GM18868 (cell line): Measurements from ENCODE around the gene PDE6B.
"Not testable (repeated sequence)": the region's sequence is repeated elsewhere in the genome, so short reads cannot be mapped to it uniquely, and the experiment has no call there.

Experiments
- ATAC-seq: cut with Tn5 transposase; IDR thresholded peaks from one replicate; pipeline ENCODE4 v1.9.1; 2021; ENCODE audit warnings: mild to moderate bottlenecking, moderate library complexity; ENCODE audit not compliant: unreplicated experiment

PDE6B gene

DNA sequence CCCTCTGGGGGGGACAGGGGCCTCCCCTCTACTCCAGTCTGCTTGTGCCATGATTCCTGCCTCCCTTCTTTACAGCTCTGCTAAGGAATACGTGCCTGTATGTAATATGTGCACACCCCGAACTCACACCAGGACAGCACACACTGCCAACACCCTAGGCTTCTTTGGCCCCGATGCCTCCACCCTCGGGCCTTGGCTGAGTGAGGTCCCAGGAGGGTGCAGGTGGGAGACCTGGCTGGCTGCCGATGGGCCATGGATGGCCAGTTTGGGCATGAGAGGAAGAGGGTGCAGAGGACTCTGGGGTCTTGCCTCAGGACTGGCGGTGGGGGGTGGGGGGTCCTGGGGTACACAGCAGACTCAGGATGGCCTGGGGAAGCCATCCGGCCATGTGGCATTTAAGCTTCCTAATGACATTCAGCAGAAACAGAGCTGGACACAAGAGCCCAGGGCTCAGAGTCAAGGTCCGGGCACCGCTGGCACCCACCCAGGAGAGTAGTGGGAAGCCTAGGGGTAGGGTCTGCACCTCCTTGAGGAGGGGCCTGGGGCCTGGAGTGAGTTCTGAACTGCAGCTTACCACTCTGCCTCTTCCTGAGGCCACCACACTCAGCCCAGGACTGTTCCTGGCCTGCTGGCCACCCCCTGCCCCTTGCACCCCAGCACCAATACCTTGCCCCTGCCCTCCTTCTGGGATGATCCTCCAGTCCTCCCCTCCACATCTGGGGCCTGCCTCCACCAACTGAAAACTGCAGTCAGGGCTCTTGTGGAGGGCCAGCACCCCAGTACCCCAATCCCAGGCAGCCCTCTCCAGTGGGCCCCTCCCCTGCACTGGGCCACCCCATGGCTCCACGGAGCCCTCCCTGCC lies 78.2 kb downstream of the PDE6B start:
- ATAC-seq, result no peak

DNA sequence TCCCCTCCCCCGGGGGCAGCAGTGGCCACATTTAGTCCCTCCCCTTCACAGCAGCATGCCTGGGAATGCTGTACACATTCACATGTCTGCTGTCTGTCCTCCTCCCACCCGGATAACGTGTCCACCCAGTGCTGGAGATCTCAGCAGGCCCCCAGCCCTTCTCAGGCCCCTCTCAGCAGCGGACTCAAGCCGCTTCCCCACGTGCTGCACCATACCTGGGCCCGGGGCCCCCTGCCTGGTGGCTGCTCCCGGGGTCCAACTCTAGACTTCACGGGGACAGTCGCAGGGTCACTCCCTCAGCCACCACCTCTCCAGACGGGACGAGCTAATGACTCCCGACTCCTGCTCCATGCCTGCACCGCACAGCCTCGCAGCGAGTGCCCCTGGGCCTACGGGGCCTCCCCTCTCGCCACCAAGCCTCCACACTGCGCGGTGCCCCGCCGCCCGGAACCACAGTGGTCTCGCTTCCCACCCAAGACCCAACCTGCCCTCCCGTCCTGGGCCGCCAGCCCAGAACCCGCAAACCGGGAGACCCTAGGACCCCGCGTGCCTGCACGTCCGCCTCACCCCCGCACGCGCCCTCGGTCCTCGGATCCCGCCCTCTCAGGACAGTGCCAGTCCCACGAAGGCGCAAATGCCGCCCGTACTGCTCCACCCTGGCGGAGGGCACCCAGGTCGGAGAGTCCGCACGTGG lies 79.0 kb downstream of the PDE6B start:
- ATAC-seq, result no peak

DNA sequence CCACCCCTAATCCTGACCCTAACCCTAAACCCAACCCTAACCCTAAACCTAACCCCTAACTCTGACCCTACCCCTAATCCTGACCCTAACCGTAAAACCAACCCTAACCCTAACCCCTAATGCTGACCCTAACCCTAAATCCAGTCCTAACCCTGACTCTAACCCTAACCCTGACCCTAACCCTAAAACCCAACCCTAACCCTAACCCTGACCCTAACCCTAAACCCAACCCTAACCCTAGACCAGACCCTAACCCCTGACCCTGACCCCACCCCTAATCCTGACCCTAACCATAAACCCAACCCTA lies 79.6 kb downstream of the PDE6B start:
- no peak for ATAC-seq

GRCh38 chr4:705278-706082 lies 80.1 kb downstream of the PDE6B start, which contains the start of gene PCGF3:
Gene PCGF3 (plus strand): TSS chr4:705832. CDS start chr4:733681, 27,849 bp downstream.
- peak; percentile 94 for ATAC-seq

GRCh38 chr4:706083-706633 lies 80.8 kb downstream of the PDE6B start:
- not testable (repeated sequence) for ATAC-seq

DNA sequence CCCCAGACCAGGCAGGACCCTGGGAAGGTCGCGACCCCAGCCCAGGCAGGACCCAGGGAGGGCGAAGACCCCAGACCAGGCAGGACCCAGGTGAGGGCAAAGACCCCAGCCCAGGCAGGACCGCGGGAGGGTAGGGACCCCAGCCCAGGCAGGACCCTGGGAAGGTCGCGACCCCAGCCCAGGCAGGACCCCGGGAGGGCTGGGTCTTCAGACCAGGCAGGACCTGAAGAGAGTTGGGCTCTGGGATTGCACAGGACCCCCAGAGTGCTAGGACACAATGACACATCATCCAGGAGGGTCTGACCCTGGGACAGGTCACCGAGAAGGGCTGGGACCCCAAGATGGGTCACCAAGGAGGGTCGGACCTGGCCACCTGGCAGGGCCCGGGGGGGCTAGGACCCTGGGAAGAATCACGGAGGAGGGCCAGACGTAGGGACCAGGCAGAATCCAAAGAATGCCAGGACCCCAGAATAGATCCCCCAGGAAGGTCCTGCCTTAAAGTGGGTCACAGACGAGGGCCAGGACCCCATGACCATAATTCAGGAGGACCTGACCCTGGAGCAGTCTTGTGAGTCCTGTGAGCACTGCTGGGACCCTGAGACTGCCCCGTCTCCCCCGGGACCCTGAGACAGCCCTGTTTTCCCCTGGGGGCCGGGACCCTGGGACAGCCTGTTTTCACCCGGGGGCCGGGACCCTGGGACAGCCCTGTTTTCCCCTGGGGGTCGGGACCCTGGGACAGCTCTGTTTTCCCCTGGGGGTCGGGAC lies 81.6 kb downstream of the PDE6B start:
- no peak for ATAC-seq

GRCh38 chr4:707929-708630 lies 82.7 kb downstream of the PDE6B start:
- no peak for ATAC-seq

- no peak for ATAC-seq
These were observed 83.2 kb downstream of the PDE6B start for GRCh38 chr4:708631-708933.

DNA sequence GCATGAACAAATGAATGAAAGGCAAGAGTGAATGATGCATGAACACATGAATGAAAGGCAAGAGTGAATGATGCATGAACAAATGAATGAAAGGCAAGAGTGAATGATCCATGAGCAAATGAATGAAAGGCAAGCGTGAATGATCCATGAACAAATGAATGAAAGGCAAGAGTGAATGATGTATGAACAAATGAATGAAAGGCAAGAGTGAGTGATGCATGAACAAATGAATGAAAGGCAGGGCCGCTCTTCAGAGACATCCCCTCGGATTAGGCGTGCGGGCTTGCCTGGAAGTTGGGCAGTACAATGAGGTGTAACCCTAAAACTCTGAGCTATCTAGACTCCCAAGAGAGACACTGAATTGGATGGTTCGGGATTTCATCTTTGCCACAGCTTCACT lies 84.0 kb downstream of the PDE6B start:
- no peak for ATAC-seq

- ATAC-seq, result no peak
These were observed 84.7 kb downstream of the PDE6B start for GRCh38 chr4:710116-710515.

GRCh38 chr4:710916-711315 lies 85.5 kb downstream of the PDE6B start:
- ATAC-seq, result no peak

GRCh38 chr4:712093-712492 lies 86.7 kb downstream of the PDE6B start:
- no peak for ATAC-seq

DNA sequence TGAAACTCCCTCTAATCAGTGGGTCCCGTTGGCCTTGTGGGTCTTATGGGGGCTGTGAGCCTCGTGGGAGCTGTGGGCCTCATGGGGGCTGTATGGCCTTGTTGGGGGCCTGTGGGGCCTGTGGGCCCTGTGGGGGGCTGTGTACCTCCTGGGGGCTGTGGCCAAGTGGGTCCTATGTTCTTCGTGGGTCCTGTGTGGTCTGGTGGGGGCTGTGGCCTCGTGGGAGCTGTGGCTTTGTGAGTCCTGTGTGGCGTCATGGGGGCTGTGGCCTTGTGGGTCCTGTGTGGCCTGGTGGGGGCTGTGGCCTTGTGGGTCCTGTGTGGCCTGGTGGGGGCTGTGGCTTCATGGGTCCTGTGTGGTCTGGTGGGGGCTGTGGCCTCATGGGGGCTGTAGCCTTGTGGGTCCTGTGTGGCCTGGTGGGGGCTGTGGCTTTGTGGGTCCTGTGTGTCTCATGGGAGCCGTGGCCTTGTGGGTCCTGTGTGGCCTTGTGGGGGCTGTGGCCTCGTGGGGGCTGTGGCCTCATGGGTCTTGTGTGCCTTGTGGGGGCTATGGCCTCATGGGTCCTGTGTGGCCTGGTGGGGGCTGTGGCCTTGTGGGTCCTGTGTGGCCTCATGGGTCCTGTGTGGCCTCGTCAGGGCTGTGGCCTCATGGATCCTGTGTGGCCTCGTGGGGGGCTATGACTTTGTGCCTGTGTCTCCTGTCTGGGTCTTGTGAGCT lies 87.7 kb downstream of the PDE6B start:
- no peak for ATAC-seq

DNA sequence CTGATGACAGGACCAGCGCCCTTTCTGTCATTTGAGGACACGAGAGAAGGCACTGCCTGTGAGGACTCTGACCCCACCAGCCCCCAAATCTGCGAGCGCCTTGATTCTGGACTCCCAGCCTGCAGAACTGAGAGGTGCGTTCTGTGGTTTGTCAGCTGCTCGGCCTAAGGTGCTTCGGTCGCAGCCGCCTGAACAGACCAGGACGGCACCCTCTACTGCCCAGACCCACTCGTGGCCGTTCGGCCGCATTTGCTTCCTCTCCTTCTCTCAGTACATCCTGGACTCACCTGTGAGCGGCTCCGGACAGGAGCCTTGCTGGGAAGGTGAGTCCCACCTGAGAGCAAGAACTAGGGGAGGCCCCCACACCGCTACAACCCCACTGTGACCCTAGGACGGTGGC lies 88.7 kb downstream of the PDE6B start:
- no peak for ATAC-seq

- no peak for ATAC-seq
These were observed 92.4 kb downstream of the PDE6B start for GRCh38 chr4:717601-718320.

GRCh38 chr4:718460-718859 lies 93.1 kb downstream of the PDE6B start:
- no peak for ATAC-seq
